CD4-positive, alpha-beta T cell treated with Interleukin-15 for 1 hour (primary cell): ENCODE results near the gene KCNMA1.

Experiments
- DNase-seq: peaks from one replicate; pipeline ENCODE4 v3.0.0-alpha.2; 2020

The KCNMA1 gene

GRCh38 chr10:77504196-77504872 is 133.3 kb downstream of the KCNMA1 start:
- no peak for DNase-seq

- no peak for DNase-seq
Observed at GRCh38 chr10:77501846-77502261, 135.8 kb downstream of the KCNMA1 start.

- no peak for DNase-seq
Observed at GRCh38 chr10:77501152-77501845, 136.3 kb downstream of the KCNMA1 start.

- DNase-seq = no peak
Observed at GRCh38 chr10:77500754-77501151, 136.9 kb downstream of the KCNMA1 start.

- DNase-seq = no peak
Observed at GRCh38 chr10:77498829-77499228, 138.8 kb downstream of the KCNMA1 start.

- no peak for DNase-seq
Observed at GRCh38 chr10:77498210-77498609, 139.4 kb downstream of the KCNMA1 start.

- DNase-seq = no peak
Observed at GRCh38 chr10:77497748-77498147, 139.9 kb downstream of the KCNMA1 start.

GRCh38 chr10:77496941-77497420 is 140.6 kb downstream of the KCNMA1 start:
- DNase-seq = no peak

- DNase-seq = no peak
Observed at GRCh38 chr10:77494756-77495541, 142.7 kb downstream of the KCNMA1 start.

- no peak for DNase-seq
Observed at GRCh38 chr10:77494327-77494726, 143.3 kb downstream of the KCNMA1 start.

- DNase-seq = no peak
Observed at GRCh38 chr10:77493851-77494261, 143.8 kb downstream of the KCNMA1 start.

- no peak for DNase-seq
Observed at GRCh38 chr10:77493239-77493806, 144.3 kb downstream of the KCNMA1 start.

GRCh38 chr10:77492368-77492994 is 145.1 kb downstream of the KCNMA1 start:
- DNase-seq = no peak

- no peak for DNase-seq
Observed at GRCh38 chr10:77490534-77491314, 146.9 kb downstream of the KCNMA1 start.

GRCh38 chr10:77486517-77486916 is 151.1 kb downstream of the KCNMA1 start:
- no peak for DNase-seq

- DNase-seq = no peak
Observed at GRCh38 chr10:77485847-77486246, 151.8 kb downstream of the KCNMA1 start.

- DNase-seq = no peak
Observed at GRCh38 chr10:77482072-77482471, 155.5 kb downstream of the KCNMA1 start.

- DNase-seq = no peak
Observed at GRCh38 chr10:77479586-77479985, 158.0 kb downstream of the KCNMA1 start.

GRCh38 chr10:77478962-77479359 is 158.6 kb downstream of the KCNMA1 start:
- DNase-seq = no peak

GRCh38 chr10:77478247-77478961 is 159.2 kb downstream of the KCNMA1 start:
- no peak for DNase-seq

- no peak for DNase-seq
Observed at GRCh38 chr10:77475522-77475921, 162.1 kb downstream of the KCNMA1 start.
